ENCODE measurements around the gene ZNF664. TPM values are rescaled to one million over a fixed set of nuclear protein-coding genes. Genes with fewer than 3 reads are reported as not detected.

Gene ZNF664
- total RNA-seq, 1 experiment from 2014 or later: 124 TPM

DNA sequence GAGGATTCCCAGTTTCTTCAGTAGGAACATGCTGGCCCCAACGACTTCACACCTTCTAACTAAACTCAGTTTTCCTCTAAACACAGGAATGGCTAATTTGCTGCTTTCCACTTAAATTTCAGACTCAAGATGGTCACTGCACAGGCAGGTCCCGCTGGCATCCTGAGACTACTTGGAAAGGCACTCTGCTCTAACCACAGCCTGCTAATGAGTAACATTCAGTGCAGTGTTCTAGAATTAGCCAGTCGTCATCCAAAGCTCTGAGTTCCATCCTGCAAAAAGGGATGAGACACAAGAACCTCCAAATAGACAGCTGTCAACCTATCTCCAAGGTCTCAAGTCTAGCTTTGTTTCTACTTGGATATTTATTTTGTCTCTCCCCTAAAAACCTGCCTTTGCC lies 6.4 kb upstream of the ZNF664 start:
- H3K9me2 ChIP-seq (ENCODE audit: insufficient read depth): no peaks in the 10 kb centered on the region
- H3K27me3 ChIP-seq (ENCODE audit: insufficient read depth, low read length): no peaks in the 10 kb centered on the region
- H3K36me3 ChIP-seq (ENCODE audit: control insufficient read depth in 1 of 2, insufficient read depth in 2 of 2, low read length in 2 of 2): no peaks in the 10 kb centered on the region
- no peaks in the 10 kb centered on the region for H3K9me3 ChIP-seq (ENCODE audit: control insufficient read depth in 1 of 2, insufficient read depth in 1 of 2, low read depth in 1 of 2, low read length in 2 of 2)
- no peak overlapping the region for H3K4me3 ChIP-seq (replicated peaks in 1 of 2; ENCODE audit: low read depth in 1 of 2, low read length in 2 of 2)
- no peaks in the 10 kb centered on the region for H3K79me2 ChIP-seq (ENCODE audit: insufficient read depth, low read length)
- no TSS peak for BruUV-seq (replicated peaks)
- peaks cover 4% of the 10 kb centered on the region in 2 experiments; a peak in 3 of 4 replicates for H3K4me1 ChIP-seq (ENCODE audit: control insufficient read depth in 1 of 2, insufficient read depth in 2 of 2, low read length in 2 of 2)
- ChIA-PET RAD21 (ENCODE audit: low non-redundant PET in 1 of 2, low total read pairs in 2 of 2, uncharacterized antibody in 2 of 2, unreplicated experiment in 2 of 2) (no interaction called here), CTCF (no interaction called here), POLR2A (no interaction called here)
- DNase-seq (ENCODE audit: low read depth, low spot score) (no peak), ATAC-seq (no peak)
- H3K27ac ChIP-seq (ENCODE audit: low read depth, low read length): no peak overlapping the region
- no peak overlapping the region for H3K4me2 ChIP-seq (ENCODE audit: low read length)
- TF ChIP-seq, protein P1, sequence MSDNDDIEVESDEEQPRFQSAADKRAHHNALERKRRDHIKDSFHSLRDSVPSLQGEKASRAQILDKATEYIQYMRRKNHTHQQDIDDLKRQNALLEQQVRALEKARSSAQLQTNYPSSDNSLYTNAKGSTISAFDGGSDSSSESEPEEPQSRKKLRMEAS (IDR thresholded peaks at IDR 0.05): no peak
- TF ChIP-seq YY1 (IDR thresholded peaks at IDR 0.05; ENCODE audit: extremely low read depth, insufficient replicate concordance, low read depth, low read length): no peak
- no peak for TF ChIP-seq EZH2 (IDR thresholded peaks at IDR 0.05)
- no peak for TF ChIP-seq ZFX (IDR thresholded peaks at IDR 0.05)
- no peak for TF ChIP-seq ELF1 (IDR thresholded peaks at IDR 0.05; ENCODE audit: borderline replicate concordance, low read depth)
- TF ChIP-seq TCF7L2 (IDR thresholded peaks at IDR 0.05; ENCODE audit: borderline replicate concordance, extremely low read depth, insufficient read depth, insufficient read length): no peak
- no peak for TF ChIP-seq SIN3A (IDR thresholded peaks at IDR 0.05; ENCODE audit: low read depth)
- TF ChIP-seq, protein P2, sequence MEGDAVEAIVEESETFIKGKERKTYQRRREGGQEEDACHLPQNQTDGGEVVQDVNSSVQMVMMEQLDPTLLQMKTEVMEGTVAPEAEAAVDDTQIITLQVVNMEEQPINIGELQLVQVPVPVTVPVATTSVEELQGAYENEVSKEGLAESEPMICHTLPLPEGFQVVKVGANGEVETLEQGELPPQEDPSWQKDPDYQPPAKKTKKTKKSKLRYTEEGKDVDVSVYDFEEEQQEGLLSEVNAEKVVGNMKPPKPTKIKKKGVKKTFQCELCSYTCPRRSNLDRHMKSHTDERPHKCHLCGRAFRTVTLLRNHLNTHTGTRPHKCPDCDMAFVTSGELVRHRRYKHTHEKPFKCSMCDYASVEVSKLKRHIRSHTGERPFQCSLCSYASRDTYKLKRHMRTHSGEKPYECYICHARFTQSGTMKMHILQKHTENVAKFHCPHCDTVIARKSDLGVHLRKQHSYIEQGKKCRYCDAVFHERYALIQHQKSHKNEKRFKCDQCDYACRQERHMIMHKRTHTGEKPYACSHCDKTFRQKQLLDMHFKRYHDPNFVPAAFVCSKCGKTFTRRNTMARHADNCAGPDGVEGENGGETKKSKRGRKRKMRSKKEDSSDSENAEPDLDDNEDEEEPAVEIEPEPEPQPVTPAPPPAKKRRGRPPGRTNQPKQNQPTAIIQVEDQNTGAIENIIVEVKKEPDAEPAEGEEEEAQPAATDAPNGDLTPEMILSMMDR (IDR thresholded peaks at IDR 0.05 in 2 of 3, conservative IDR thresholded peaks at IDR 0.05 in 1 of 3; ENCODE audit: borderline replicate concordance in 1 of 3, insufficient read depth in 1 of 3, low read depth in 2 of 3, low read length in 2 of 3): no peak
- TF ChIP-seq RAD21 (IDR thresholded peaks at IDR 0.05; ENCODE audit: low read depth): no peak
- no peak for TF ChIP-seq SP1 (IDR thresholded peaks at IDR 0.05; ENCODE audit: low read depth)
- no peak for TF ChIP-seq FOSL1 (IDR thresholded peaks at IDR 0.05; ENCODE audit: low read depth)
- no peak for TF ChIP-seq EGR1 (IDR thresholded peaks at IDR 0.05; ENCODE audit: low read depth)
- TF ChIP-seq, protein P3, sequence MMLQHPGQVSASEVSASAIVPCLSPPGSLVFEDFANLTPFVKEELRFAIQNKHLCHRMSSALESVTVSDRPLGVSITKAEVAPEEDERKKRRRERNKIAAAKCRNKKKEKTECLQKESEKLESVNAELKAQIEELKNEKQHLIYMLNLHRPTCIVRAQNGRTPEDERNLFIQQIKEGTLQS (IDR thresholded peaks at IDR 0.05): no peak
- TF ChIP-seq, protein P4, sequence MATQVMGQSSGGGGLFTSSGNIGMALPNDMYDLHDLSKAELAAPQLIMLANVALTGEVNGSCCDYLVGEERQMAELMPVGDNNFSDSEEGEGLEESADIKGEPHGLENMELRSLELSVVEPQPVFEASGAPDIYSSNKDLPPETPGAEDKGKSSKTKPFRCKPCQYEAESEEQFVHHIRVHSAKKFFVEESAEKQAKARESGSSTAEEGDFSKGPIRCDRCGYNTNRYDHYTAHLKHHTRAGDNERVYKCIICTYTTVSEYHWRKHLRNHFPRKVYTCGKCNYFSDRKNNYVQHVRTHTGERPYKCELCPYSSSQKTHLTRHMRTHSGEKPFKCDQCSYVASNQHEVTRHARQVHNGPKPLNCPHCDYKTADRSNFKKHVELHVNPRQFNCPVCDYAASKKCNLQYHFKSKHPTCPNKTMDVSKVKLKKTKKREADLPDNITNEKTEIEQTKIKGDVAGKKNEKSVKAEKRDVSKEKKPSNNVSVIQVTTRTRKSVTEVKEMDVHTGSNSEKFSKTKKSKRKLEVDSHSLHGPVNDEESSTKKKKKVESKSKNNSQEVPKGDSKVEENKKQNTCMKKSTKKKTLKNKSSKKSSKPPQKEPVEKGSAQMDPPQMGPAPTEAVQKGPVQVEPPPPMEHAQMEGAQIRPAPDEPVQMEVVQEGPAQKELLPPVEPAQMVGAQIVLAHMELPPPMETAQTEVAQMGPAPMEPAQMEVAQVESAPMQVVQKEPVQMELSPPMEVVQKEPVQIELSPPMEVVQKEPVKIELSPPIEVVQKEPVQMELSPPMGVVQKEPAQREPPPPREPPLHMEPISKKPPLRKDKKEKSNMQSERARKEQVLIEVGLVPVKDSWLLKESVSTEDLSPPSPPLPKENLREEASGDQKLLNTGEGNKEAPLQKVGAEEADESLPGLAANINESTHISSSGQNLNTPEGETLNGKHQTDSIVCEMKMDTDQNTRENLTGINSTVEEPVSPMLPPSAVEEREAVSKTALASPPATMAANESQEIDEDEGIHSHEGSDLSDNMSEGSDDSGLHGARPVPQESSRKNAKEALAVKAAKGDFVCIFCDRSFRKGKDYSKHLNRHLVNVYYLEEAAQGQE (IDR thresholded peaks at IDR 0.05; ENCODE audit: low read depth): no peak
- TF ChIP-seq, protein P5, sequence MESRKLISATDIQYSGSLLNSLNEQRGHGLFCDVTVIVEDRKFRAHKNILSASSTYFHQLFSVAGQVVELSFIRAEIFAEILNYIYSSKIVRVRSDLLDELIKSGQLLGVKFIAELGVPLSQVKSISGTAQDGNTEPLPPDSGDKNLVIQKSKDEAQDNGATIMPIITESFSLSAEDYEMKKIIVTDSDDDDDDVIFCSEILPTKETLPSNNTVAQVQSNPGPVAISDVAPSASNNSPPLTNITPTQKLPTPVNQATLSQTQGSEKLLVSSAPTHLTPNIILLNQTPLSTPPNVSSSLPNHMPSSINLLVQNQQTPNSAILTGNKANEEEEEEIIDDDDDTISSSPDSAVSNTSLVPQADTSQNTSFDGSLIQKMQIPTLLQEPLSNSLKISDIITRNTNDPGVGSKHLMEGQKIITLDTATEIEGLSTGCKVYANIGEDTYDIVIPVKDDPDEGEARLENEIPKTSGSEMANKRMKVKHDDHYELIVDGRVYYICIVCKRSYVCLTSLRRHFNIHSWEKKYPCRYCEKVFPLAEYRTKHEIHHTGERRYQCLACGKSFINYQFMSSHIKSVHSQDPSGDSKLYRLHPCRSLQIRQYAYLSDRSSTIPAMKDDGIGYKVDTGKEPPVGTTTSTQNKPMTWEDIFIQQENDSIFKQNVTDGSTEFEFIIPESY (IDR thresholded peaks at IDR 0.05; ENCODE audit: extremely low read depth, insufficient replicate concordance, low read length): no peak
- TF ChIP-seq CEBPB (IDR thresholded peaks at IDR 0.05; ENCODE audit: low read depth): no peak
- no peak for TF ChIP-seq ZNF274 (IDR thresholded peaks at IDR 0.05; ENCODE audit: low read depth, low read length)
- TF ChIP-seq EZH2phosphoT487 (IDR thresholded peaks at IDR 0.05; ENCODE audit: borderline replicate concordance): no peak
- no peak for TF ChIP-seq JUND (IDR thresholded peaks at IDR 0.05)
- no peak overlapping the region for H2AFZ ChIP-seq (ENCODE audit: low read depth, low read length, poor library complexity, severe bottlenecking)
- no peak overlapping the region for H3K9ac ChIP-seq (ENCODE audit: low read length)
- H4K20me1 ChIP-seq (ENCODE audit: insufficient read depth): no peaks in the 10 kb centered on the region
- intact Hi-C loops (cut with micrococcal nuclease): no loop called here

All from HCT116 (cell line).